Muscle of leg (tissue), 11 donors: ENCODE data around the gene TBX10. TPM values are rescaled to one million over a fixed set of nuclear protein-coding genes. Genes with fewer than 3 reads are reported as not detected.

Experiments used
- DNase-seq: peaks from one replicate; pipeline ENCODE4 v3.0.0; 2013
- H3K27ac ChIP-seq: one replicate; pipeline ENCODE4 v1.5.1; 2013; ENCODE audit warnings: mild to moderate bottlenecking, low read length, control low read depth
- H3K27me3 ChIP-seq: one replicate; pipeline ENCODE4 v1.6.1; 2013; ENCODE audit warnings: low read length; ENCODE audit not compliant: control insufficient read depth, insufficient read depth
- H3K36me3 ChIP-seq: one replicate; pipeline ENCODE4 v1.6.1; 2013; ENCODE audit warnings: low read length; ENCODE audit not compliant: control insufficient read depth, insufficient read depth
- H3K4me1 ChIP-seq: one replicate; pipeline ENCODE4 v1.6.1; 2013; ENCODE audit warnings: low read length; ENCODE audit not compliant: control insufficient read depth, insufficient read depth
- H3K4me3 ChIP-seq: one replicate; pipeline ENCODE4 v1.5.1; 2013; ENCODE audit warnings: low read length, control low read depth
- H3K9me3 ChIP-seq: replicated peaks from 2 replicates; pipeline ENCODE4 v1.6.1; 2013; ENCODE audit warnings: low read depth, low read length; ENCODE audit not compliant: control insufficient read depth
- WGBS: methylation state at CpG from one replicate; pipeline ENCODE4 v1.1.5; 2013; ENCODE audit warnings: missing lambda C conversion rate; ENCODE audit not compliant: insufficient coverage; 5-methylcytosine and 5-hydroxymethylcytosine counted together
- polyA plus RNA-seq, 8 donors: library from polyadenylated mRNA; unstranded; fragments of 120-200 nt; gene quantifications; one replicate each; pipeline versions ENCODE4 v1.2.1 to v1.2.3, GENCODE V29; 2013; ENCODE audit warnings: inconsistent platforms in 1 of 8, low replicate concordance in 1 of 8; ENCODE audit not compliant: insufficient read length in 8 of 8, insufficient read depth in 1 of 8
- total RNA-seq: library from RNA; stranded (reverse); fragments of 120-200 nt; gene quantifications from one replicate; pipeline ENCODE4 v1.2.4, GENCODE V29; 2013

Gene TBX10
- total and polyA plus RNA-seq, 9 donors = 0.40 TPM; not detected in 8

DNA sequence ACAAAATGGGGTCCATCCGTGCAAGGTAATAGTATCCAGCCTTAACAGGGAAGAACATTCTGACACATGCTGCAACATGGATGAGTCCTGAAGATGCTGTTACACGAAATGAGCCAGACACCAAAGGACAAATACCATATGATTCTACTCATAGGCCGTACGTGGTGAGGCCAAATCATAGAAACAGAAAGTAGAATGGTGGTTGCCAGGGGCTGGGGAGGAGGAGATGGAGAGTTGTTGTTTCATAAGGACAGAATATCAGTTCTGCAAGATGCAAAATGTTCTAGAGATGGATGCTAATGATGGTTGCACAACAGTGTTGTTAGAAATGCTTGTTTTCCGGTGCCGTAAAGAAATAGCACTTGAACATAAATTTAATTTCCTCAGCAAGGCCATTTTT, 2.6 kb downstream of the TBX10 start:
- WGBS = 100% methylated on average over 1 of the region's 6 CpGs
- no peak overlapping the region for H3K4me3 ChIP-seq
- no peaks in the 10 kb centered on the region for H3K4me1 ChIP-seq
- H3K36me3 ChIP-seq = no peaks in the 10 kb centered on the region
- no peaks in the 10 kb centered on the region for H3K9me3 ChIP-seq
- no peak overlapping the region for H3K27ac ChIP-seq
- H3K27me3 ChIP-seq = peaks cover 10% of the 10 kb centered on the region
- no peak for DNase-seq

DNA sequence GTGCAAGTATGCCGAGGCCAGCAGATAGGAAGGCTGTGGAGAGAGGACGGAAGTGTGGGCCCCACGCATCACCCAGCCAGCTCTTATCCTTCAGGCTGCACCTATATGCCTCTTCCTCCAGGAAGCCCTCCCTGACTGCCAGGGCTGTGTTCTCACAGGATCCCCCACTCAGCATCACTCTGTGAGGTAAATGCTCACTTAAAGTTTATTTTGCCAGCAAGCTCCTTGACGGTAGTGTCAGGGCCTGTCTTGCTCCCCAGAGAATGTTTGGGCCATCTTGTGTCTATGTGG, 4.4 kb downstream of the TBX10 start:
- H3K4me1 ChIP-seq = peaks cover 9% of the 10 kb centered on the region
- 58% methylated on average over 2 of the region's 4 CpGs for WGBS
- DNase-seq = no peak
- no peaks in the 10 kb centered on the region for H3K36me3 ChIP-seq
- peaks cover 7% of the 10 kb centered on the region for H3K27me3 ChIP-seq
- no peak overlapping the region for H3K4me3 ChIP-seq
- H3K27ac ChIP-seq = no peak overlapping the region
- H3K9me3 ChIP-seq = no peaks in the 10 kb centered on the region

DNA sequence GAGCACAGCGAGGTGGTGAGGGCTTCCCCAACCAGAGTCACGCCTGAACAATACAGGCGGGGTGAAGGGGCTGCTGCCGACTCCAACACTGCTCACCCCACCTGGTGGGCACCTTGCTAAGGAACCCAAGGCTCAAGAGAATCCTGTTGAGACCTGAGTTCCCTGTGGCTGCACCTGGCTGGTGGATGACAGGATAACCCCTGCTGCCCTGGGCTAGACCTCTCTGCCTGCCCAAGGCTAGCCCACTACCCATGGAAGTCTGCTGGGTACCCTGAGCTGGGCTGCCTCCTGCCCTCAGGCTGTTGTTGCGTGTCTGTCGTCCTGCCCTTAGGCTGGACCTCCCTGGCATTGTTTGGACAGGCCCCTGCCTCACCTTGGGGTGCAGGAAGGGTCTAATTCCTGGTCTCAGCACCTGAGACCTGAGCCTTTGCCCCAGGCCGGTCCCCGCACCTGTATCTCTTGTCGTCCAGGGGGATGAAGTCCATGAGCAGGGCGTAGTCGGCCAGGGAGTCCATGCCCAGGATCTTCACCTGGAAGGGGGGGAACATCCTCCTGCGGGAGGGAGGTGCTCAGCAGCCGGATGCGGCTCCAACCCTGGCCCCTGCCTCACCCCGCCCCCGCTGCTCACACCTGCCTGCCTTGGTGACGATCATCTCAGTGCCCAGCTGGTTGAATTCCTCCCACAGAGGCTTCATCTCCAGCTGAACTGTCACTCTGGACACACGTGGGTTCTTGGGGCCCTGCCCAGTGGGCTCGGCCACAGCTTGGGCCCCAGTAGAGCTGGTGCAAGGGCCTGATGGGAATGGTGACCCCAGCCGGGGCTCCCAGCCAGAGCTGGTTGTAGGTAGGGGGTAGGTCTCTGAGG, 5.0 kb downstream of the TBX10 start:
- no peak overlapping the region for H3K27ac ChIP-seq
- DNase-seq = no peak
- 67% methylated on average over 17 of the region's 20 CpGs for WGBS
- no peaks in the 10 kb centered on the region for H3K9me3 ChIP-seq
- H3K27me3 ChIP-seq = peaks cover 3% of the 10 kb centered on the region
- H3K4me3 ChIP-seq = no peak overlapping the region
- H3K4me1 ChIP-seq = peaks cover 9% of the 10 kb centered on the region
- no peaks in the 10 kb centered on the region for H3K36me3 ChIP-seq

DNA sequence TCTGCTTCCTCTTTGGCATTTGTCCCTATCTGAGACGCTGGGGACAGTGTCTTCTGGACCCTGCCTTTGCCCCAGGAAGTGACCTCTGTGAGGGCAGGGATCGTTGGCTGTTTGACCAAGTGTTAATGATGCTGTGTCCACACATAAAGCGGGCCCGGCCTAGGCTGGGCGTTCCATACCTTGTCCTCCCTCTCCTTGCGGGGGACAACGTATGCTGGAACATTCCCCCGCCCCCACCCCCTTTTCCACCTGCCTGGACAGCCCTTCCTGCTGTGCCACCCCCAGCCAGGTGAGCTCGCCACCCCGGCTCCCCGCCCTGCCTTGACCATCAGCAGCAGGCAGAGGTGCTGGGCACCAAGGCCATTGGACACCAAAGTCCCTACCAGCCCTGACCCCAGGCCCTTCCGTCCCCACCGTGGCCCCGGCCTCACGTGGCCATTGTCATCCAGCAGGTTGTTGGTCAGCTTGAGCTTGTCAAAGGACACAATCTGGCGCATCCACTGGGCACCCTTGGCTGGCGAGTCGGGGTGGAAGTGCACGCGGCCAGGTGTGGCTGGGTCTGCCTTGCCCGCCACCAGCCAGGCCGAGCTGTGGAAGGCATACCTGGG, 5.7 kb downstream of the TBX10 start:
- WGBS = 91% methylated on average over 20 of the region's 22 CpGs
- Histone ChIP-seq H3K4me3 (no peak overlapping the region), H3K27ac (no peak overlapping the region)

DNA sequence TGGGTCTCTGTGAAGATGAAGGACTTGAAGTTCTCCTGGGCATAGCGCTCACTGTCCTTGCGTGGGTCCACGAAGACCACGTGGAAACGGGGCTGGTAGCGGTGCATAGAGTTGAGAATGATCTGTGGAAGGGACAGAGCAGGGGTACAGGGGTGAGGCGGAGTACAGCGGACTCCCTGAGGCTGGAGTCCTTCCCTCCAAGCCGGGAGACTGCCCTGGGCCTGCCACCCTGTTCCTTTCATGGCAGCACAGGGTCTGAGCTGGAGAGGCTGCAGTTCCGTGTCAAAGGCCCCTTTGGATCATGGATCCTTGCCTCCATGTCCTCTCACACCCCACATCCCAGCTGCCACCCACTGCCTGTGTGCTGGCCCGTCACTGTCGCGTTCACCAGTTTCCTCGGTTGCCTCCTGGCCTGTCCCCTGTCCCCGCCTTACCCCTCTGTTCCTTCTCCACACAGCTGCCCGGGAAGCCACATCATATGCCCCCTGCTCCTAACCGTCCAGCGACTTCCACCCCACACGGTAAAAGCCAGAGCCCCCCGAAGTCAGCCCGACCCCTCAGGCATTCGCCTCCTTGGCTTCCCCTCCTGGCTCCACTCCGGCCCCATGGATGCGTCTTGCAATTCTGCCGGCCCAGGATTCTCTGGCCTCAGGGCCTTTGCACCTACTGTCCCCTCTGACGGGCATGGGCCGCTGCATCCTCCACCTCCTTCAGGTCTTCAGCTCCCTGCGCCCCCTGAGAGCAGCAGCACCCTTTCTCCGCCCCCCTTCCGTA, 6.4 kb downstream of the TBX10 start:
- DNase-seq = no peak
- peaks cover 2% of the 10 kb centered on the region for H3K27me3 ChIP-seq
- no peaks in the 10 kb centered on the region for H3K9me3 ChIP-seq
- no peak overlapping the region for H3K27ac ChIP-seq
- H3K36me3 ChIP-seq = no peaks in the 10 kb centered on the region
- no peak overlapping the region for H3K4me3 ChIP-seq
- WGBS = 90% methylated on average over 30 of the region's 30 CpGs
- peaks cover 14% of the 10 kb centered on the region for H3K4me1 ChIP-seq

More for the DNA sequence above, 5.7 kb downstream of the TBX10 start:
- Histone ChIP-seq H3K27me3 (peaks cover 2% of the 10 kb centered on the region), H3K36me3 (no peaks in the 10 kb centered on the region), H3K4me1 (peaks cover 14% of the 10 kb centered on the region), H3K9me3 (no peaks in the 10 kb centered on the region)
- DNase-seq = no peak

DNA sequence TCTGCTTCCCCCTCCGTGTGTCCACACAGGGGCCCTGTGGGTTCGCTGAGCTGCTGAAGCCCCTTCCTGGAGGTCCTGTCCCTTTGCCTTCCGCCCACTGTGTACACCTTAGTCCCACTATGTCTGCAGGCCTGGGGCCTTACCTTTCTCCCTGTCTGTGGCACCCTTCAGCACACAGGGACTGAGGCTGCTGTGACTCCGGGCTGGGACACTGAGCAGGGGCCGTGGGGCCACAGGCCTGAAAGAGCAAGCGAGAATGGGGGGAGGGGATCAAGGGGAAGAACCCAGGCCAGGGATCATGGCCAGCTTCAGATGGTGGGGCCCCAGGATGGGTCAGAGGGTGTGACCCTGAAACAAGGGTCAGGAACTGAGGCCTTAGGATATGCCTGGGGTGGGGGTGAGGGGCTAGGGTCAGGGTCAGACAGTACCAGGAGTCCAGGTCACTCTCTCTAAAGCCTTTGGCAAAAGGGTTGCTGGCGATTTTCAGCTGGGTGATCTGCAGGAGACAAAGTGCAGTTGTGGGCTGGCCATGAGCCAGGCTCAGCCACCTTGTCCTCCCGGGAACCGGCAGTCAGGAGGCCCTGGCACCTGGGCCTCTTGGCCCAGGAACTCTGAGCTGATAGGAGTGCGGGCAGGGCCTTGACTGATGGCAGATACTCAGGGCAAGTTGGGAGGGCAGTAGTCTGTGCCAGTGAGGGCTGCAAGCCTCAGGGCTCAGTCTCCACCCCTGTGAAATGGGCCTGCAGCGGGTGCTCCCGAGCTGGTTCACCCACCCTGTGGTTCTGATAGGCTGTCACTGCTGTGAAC, 7.2 kb downstream of the TBX10 start:
- DNase-seq = no peak
- no peak overlapping the region for H3K4me3 ChIP-seq
- H3K9me3 ChIP-seq = no peaks in the 10 kb centered on the region
- WGBS = 75% methylated on average over 11 of the region's 12 CpGs
- no peaks in the 10 kb centered on the region for H3K36me3 ChIP-seq
- no peak overlapping the region for H3K27ac ChIP-seq
- peaks cover 14% of the 10 kb centered on the region for H3K4me1 ChIP-seq
- H3K27me3 ChIP-seq = peaks cover 2% of the 10 kb centered on the region

DNA sequence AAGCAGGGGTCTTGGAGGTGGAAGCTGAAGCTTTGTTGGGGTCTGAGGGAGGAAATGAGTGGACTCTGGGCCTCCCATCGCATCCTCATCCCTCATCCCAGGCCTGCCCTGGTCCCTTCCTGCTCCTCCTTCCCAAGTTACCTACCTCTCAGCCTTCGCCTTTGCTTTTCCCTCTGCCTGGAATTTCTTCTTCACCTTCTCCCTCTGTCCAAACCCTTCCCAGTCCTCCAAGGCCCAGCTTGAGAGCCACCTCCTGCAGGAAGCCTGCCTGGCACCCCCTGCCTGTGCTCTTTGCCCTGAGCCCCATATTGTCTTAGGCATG, 7.7 kb downstream of the TBX10 start:
- H3K9me3 ChIP-seq = no peaks in the 10 kb centered on the region
- peaks cover 2% of the 10 kb centered on the region for H3K27me3 ChIP-seq
- H3K4me1 ChIP-seq = peaks cover 14% of the 10 kb centered on the region
- WGBS = 83% methylated on average over 2 of the region's 2 CpGs
- DNase-seq = no peak
- no peak overlapping the region for H3K27ac ChIP-seq
- H3K36me3 ChIP-seq = no peaks in the 10 kb centered on the region
- H3K4me3 ChIP-seq = no peak overlapping the region

DNA sequence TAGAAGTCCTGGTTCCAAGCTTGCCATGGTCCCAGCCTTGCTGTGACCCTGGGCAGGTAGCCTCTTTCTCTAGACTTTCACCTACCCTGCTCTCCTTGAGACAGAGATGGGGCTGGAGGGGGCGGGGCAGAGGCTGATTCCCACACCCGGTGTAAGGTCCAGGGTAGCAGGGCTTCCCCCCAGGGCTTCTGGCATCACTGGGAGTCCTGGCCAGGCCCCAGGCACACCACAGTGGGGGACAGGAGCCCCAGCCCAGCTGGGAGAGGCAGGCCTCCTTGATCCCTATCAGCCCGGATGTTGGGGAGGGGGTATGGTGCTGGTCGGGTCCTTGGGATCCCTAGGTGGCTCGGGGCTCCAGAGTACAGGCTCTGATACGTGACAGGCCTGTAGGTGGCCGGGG, 8.2 kb downstream of the TBX10 start:
- H3K27ac ChIP-seq = no peak overlapping the region
- no peak for DNase-seq
- peaks cover 14% of the 10 kb centered on the region for H3K4me1 ChIP-seq
- WGBS = 80% methylated on average over 4 of the region's 7 CpGs
- H3K9me3 ChIP-seq = no peaks in the 10 kb centered on the region
- H3K36me3 ChIP-seq = no peaks in the 10 kb centered on the region
- peaks cover 2% of the 10 kb centered on the region for H3K27me3 ChIP-seq
- H3K4me3 ChIP-seq = no peak overlapping the region

DNA sequence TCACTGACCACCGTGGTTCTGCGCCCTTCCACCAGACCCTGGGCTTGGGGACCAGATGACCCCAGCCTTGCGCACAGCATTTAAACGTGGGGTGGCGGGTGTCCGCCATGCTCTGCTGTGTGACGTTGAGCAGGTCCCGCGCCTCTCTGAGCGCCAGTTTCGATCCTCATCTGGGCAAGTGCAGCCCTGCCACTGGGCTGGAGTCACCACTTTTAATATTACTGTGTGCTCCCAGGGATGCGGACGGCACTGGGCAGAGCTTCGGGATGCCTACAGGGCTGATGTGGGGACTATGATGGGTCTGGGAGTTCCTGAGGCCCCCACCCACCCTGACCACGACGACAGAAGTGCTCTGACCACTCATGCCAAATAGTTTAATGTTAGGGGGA, 8.6 kb downstream of the TBX10 start:
- 52% methylated on average over 9 of the region's 16 CpGs for WGBS
- peaks cover 2% of the 10 kb centered on the region for H3K27me3 ChIP-seq
- peak overlapping the region; percentile 90 for H3K4me3 ChIP-seq
- H3K4me1 ChIP-seq = peaks cover 14% of the 10 kb centered on the region
- H3K36me3 ChIP-seq = no peaks in the 10 kb centered on the region
- peak overlapping the region; percentile 92 for H3K27ac ChIP-seq
- no peak for DNase-seq
- no peaks in the 10 kb centered on the region for H3K9me3 ChIP-seq
